DOHH2 (cell line): Measurements from ENCODE around the gene UBA5.

Source experiments
- H3F3A ChIP-seq: fragments of 200-600 bp; sonication (generic), shearing (Covaris generic); 2 replicates; pipeline ENCODE4 v1.6.0; 2016; ENCODE audit warnings: antibody characterized with exemption, mild to moderate bottlenecking; ENCODE audit not compliant: control insufficient read depth, insufficient read depth
- H3K27ac ChIP-seq: fragments of 200-600 bp; sonication (generic); 2 replicates; pipeline ENCODE4 v1.5.1; 2014; ENCODE audit warnings: low read depth, mild to moderate bottlenecking, low read length, moderate library complexity
- H3K27me3 ChIP-seq: fragments of 200-600 bp; sonication (generic); 2 replicates; pipeline ENCODE4 v1.6.1; 2014; ENCODE audit warnings: mild to moderate bottlenecking, low read length, mixed read lengths; ENCODE audit not compliant: control insufficient read depth
- H3K36me3 ChIP-seq: fragments of 200-600 bp; sonication (generic); 2 replicates; pipeline ENCODE4 v1.6.1; 2014; ENCODE audit warnings: mild to moderate bottlenecking, low read length, moderate library complexity, mixed read lengths; ENCODE audit not compliant: control insufficient read depth
- H3K4me1 ChIP-seq: fragments of 200-600 bp; sonication (generic); 2 replicates; pipeline ENCODE4 v1.6.1; 2014; ENCODE audit warnings: mild to moderate bottlenecking, low read length, mixed read lengths; ENCODE audit not compliant: control insufficient read depth
- H3K4me2 ChIP-seq: fragments of 200-600 bp; sonication (generic); 2 replicates; pipeline ENCODE4 v1.6.0; 2014; ENCODE audit warnings: mild to moderate bottlenecking, low read length, moderate library complexity
- H3K4me3 ChIP-seq: fragments of 200-600 bp; sonication (generic); 2 replicates; pipeline ENCODE4 v1.5.1; 2014; ENCODE audit warnings: mild to moderate bottlenecking, low read length, mixed read lengths
- H3K79me2 ChIP-seq: fragments of 200-600 bp; sonication (generic); 2 replicates; pipeline ENCODE4 v1.6.1; 2014; ENCODE audit warnings: mild to moderate bottlenecking, low read length, mixed read lengths; ENCODE audit not compliant: control insufficient read depth
- H3K9me2 ChIP-seq: fragments of 200-600 bp; sonication (generic); replicated peaks from 2 replicates; pipeline ENCODE4 v1.6.1; 2014; ENCODE audit warnings: mild to moderate bottlenecking, low read length, mixed read lengths; ENCODE audit not compliant: control insufficient read depth
- H3K9me3 ChIP-seq: fragments of 200-600 bp; sonication (generic); 2 replicates; pipeline ENCODE4 v1.6.1; 2014; ENCODE audit warnings: antibody characterized with exemption, low read length, mixed read lengths; ENCODE audit not compliant: control insufficient read depth, insufficient read depth
- H4K20me1 ChIP-seq: fragments of 200-600 bp; sonication (generic); 2 replicates; pipeline ENCODE4 v1.6.0; 2014; ENCODE audit warnings: low read depth, mild to moderate bottlenecking, antibody characterized with exemption, low read length, moderate library complexity; ENCODE audit not compliant: control insufficient read depth, insufficient read depth
- EZH2phosphoT487 ChIP-seq: fragments of 200-600 bp; sonication (generic); IDR thresholded peaks from 2 replicates; pipeline ENCODE4 v1.6.1; 2017; ENCODE audit warnings: borderline replicate concordance, mild to moderate bottlenecking, antibody characterized with exemption, low read length, moderate library complexity, mixed read lengths
- TF ChIP-seq, protein P1 (sequence below): fragments of 200-600 bp; sonication (generic); IDR thresholded peaks from one replicate; pipeline ENCODE4 v1.5.1; 2014; ENCODE audit warnings: antibody characterized with exemption, mild to moderate bottlenecking, low read depth, low read length; ENCODE audit not compliant: poor library complexity, severe bottlenecking

UBA5 gene

DNA sequence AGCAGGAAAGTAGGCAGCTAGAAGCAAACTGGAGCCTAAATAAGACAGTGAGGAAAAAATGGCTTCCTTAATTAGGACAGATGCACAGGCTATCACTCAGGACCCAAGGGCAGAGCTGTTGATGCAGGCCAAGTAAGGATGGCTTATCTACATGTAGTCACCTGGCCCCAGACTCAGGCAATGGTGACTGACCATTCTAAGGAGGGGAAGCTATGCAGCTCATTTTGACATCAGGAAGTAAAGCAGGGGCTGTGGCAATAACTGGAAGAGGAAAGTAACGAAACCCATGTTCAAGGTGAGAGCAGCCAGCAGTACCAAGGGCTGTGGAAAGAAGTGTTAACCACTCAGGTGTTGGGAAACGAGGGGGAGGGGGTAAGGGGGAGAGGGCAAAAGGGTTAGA is 16.8 kb upstream of the UBA5 start:
- no peaks in the 10 kb centered on the region for H3K9me3 ChIP-seq
- no peak overlapping the region for H3K27ac ChIP-seq
- H3F3A ChIP-seq, result 0 out of 2 replicates have a peak, but pooled peaks cover 2% of the 10 kb centered on the region
- H3K79me2 ChIP-seq, result no peaks in the 10 kb centered on the region
- H3K4me3 ChIP-seq, result no peak overlapping the region
- H3K9me2 ChIP-seq, result no peaks in the 10 kb centered on the region
- no peak overlapping the region for H3K4me2 ChIP-seq
- H3K27me3 ChIP-seq, result no peaks in the 10 kb centered on the region
- H3K36me3 ChIP-seq, result peaks cover 11% of the 10 kb centered on the region
- peaks cover 13% of the 10 kb centered on the region for H3K4me1 ChIP-seq
- TF ChIP-seq, protein P1, sequence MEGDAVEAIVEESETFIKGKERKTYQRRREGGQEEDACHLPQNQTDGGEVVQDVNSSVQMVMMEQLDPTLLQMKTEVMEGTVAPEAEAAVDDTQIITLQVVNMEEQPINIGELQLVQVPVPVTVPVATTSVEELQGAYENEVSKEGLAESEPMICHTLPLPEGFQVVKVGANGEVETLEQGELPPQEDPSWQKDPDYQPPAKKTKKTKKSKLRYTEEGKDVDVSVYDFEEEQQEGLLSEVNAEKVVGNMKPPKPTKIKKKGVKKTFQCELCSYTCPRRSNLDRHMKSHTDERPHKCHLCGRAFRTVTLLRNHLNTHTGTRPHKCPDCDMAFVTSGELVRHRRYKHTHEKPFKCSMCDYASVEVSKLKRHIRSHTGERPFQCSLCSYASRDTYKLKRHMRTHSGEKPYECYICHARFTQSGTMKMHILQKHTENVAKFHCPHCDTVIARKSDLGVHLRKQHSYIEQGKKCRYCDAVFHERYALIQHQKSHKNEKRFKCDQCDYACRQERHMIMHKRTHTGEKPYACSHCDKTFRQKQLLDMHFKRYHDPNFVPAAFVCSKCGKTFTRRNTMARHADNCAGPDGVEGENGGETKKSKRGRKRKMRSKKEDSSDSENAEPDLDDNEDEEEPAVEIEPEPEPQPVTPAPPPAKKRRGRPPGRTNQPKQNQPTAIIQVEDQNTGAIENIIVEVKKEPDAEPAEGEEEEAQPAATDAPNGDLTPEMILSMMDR, result no peak
- TF ChIP-seq EZH2phosphoT487, result no peak
- H4K20me1 ChIP-seq, result no peaks in the 10 kb centered on the region

DNA sequence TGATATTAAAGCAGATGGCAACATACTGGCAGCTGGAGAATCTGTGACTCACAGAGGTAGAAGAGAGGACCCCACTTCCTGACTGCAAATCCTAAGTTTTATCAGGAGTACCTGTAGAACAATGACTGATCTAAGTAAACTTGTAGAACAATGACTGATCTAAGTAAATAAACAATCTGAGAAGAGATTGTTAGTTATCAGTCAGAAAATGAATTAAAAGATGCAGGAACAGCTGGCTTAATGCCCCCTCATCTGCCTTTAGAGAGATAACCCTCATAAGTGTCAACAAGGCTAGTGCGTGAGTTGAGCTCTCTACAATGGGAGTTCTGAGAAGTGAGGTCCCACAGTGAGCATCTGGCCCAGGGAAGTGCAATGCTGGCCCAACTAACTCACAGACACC is 15.1 kb upstream of the UBA5 start:
- H3K4me3 ChIP-seq, result no peak overlapping the region
- H3K9me3 ChIP-seq, result no peaks in the 10 kb centered on the region
- TF ChIP-seq, protein P1, result no peak
- TF ChIP-seq EZH2phosphoT487, result no peak

DNA sequence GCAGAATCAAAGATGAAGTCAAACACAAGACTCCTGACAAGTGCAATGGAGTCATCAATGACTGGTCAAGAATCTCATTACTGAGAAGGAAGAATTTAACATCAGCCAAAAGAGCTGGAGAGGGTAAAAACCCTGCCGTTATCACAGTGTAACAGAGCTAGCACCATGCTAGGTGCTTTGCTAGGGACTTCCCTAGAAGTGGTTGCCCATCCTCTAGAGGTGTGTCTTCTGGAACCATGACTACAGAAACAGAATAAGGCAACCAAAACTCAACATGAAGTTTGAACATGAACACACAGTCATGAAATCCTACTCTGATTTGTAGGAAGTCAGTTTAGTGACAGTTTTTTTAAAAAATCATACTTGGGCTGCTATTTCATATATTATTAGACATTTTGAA is 10.0 kb upstream of the UBA5 start:
- peaks cover 5% of the 10 kb centered on the region; the same call in 1 of the 2 replicates for H3K79me2 ChIP-seq
- H3F3A ChIP-seq, result no peaks in the 10 kb centered on the region
- H3K9me2 ChIP-seq, result no peaks in the 10 kb centered on the region
- H3K27ac ChIP-seq, result no peak overlapping the region
- no peaks in the 10 kb centered on the region for H3K9me3 ChIP-seq
- H3K27me3 ChIP-seq, result no peaks in the 10 kb centered on the region
- no peak for TF ChIP-seq EZH2phosphoT487
- TF ChIP-seq, protein P1, result no peak
- H3K4me2 ChIP-seq, result no peak overlapping the region
- no peaks in the 10 kb centered on the region for H4K20me1 ChIP-seq
- no peaks in the 10 kb centered on the region for H3K36me3 ChIP-seq
- peaks cover 6% of the 10 kb centered on the region for H3K4me1 ChIP-seq
- H3K4me3 ChIP-seq, result no peak overlapping the region

More for the DNA sequence above, 15.1 kb upstream of the UBA5 start:
- H3K27ac ChIP-seq, result no peak overlapping the region
- no peak overlapping the region for H3K4me2 ChIP-seq
- no peaks in the 10 kb centered on the region for H3K9me2 ChIP-seq
- H3K79me2 ChIP-seq, result peaks cover under 1% of the 10 kb centered on the region; the same call in 1 of the 2 replicates
- H3K36me3 ChIP-seq, result peaks cover 6% of the 10 kb centered on the region
- H4K20me1 ChIP-seq, result no peaks in the 10 kb centered on the region
- no peaks in the 10 kb centered on the region for H3K27me3 ChIP-seq
- 0 out of 2 replicates have a peak, but pooled peaks cover 2% of the 10 kb centered on the region for H3F3A ChIP-seq
- peaks cover 13% of the 10 kb centered on the region for H3K4me1 ChIP-seq
